GM21526 (cell line): Measurements from ENCODE around the gene TMEM145.
"Not testable (repeated sequence)": the region's sequence is repeated elsewhere in the genome, so short reads cannot be mapped to it uniquely, and the experiment has no call there.

Experiments used
- ATAC-seq: cut with Tn5 transposase; IDR thresholded peaks from one replicate; pipeline ENCODE4 v1.9.1; 2021; ENCODE audit warnings: moderate library complexity; ENCODE audit not compliant: unreplicated experiment, low FRiP score

Gene TMEM145

DNA sequence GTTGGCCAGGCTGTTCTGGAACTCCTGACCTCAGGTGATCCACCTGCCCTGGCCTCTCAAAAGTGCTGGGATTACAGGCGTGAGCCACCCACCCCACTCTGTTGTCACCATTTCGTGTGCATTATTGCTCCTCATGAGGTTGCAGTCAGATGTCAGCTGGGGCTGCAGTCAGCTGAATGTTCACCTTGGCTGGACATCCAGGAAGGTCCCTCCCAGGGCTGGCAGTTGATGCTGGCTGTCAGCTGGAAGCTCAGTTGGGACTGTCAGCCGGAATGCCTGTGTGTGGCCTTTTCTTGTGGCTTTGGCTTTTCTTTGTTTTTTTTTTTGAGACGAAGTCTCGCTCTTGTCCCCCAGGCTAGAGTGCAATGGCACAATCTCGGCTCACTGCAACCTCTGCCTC lies 18.9 kb downstream of the TMEM145 start:
- ATAC-seq, result no peak

DNA sequence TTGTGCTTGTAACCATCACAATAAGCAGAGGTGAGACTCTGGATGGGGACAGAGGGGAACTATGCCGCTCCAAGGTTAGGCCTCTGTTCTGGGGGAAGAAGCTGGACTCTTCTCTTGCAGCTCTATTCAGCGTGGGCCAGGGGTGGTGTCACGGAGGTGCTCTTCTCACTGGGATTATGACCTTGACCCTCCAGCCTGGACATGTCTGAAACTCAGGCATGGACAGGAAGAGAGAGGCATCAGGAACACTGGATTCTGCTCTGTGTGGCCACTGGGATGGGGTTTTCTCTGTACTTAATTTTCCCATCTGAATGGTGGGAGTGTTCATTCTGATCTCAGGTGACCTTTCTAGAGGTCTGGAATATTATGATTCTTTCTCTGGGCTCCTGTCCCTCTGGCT lies 19.9 kb downstream of the TMEM145 start:
- ATAC-seq, result no peak

GRCh38 chr19:42333975-42334696 lies 21.0 kb downstream of the TMEM145 start:
- ATAC-seq, result no peak

GRCh38 chr19:42334697-42335373 lies 21.7 kb downstream of the TMEM145 start:
- no peak for ATAC-seq

GRCh38 chr19:42335374-42335936 lies 22.3 kb downstream of the TMEM145 start:
- no peak for ATAC-seq

DNA sequence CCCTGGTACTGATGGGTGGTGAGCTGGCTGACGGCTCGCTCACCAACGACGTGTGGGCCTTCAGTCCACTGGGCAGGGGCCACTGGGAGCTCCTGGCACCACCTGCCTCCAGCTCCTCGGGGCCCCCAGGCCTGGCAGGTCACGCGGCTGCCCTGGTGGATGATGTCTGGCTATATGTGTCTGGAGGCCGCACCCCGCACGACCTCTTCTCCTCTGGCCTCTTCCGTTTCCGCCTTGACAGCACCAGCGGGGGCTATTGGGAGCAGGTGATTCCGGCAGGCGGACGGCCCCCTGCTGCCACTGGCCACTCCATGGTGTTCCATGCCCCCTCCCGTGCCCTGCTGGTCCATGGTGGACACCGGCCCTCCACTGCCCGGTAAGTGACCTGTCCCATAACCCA lies 22.9 kb downstream of the TMEM145 start:
- ATAC-seq, result no peak

DNA sequence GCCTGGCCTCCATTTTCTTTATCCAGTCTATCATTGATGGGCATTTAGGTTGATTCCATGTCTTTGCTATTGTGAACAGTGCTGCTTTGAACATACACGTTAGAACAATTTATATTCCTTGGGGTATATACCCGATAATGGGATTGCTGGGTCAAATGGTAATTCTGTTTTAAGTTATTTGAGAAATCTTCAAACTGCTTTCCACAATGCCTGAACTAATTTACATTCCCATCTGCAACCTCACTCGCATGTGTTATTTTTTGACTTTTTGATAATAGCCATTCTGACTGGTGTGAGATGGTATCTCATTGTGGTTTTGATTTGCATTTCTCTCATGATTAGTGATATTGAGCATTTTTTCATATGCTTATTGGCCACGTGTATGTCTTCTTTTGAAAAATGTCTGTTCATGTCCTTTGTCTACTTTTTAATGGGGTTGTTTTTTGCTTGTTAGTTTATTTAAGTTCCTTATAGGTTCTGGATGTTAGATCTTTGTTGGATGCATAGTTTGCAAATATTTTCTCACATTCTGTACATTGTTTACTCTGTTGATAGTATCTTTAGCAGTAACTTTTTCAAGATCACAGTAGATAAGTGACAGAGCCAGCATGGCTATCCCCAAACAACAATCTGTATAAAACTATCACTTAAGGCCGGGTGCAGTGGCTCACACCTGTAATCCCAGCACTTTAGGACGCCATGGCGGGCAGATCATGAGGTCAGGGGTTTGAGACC lies 26.2 kb downstream of the TMEM145 start:
- ATAC-seq, result not testable (repeated sequence)

- not testable (repeated sequence) for ATAC-seq
These were observed 26.8 kb downstream of the TMEM145 start for GRCh38 chr19:42339922-42340321.

DNA sequence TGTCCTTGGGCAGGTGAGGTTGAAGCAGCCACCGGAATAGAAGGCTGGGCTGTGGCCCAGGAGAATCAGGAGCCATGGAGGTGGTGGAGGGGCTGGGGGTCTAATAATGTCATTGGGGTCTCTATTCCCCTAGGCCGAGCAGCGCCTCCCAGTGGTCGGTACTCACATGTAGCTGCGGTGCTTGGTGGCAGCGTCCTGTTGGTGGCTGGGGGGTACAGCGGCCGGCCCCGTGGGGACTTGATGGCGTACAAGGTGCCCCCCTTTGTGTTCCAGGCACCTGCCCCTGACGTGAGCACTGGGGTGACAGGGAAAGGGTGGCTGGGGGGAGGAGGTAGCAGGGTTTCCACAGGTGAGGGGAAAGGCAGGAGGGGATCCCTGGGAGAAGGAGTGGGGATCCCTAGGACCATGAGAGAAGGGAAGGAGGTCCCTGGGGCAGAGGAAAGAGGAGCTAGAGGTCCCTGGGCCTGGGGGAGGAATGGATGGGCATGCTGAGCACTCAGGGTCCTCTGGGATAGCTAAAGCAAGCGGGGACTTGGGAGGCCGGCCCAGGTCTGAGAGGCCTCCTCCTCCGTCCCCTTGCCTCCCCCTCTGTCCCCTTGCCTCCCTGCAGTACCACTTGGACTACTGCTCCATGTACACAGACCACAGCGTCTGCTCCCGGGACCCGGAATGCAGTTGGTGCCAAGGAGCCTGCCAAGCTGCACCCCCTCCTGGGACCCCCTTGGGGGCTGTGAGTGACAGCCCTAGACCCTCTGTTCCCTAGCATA lies 30.4 kb downstream of the TMEM145 start:
- no peak for ATAC-seq

- ATAC-seq, result no peak
These were observed 31.3 kb downstream of the TMEM145 start for GRCh38 chr19:42344336-42344893.

GRCh38 chr19:42345191-42345812 lies 32.2 kb downstream of the TMEM145 start:
- no peak for ATAC-seq

DNA sequence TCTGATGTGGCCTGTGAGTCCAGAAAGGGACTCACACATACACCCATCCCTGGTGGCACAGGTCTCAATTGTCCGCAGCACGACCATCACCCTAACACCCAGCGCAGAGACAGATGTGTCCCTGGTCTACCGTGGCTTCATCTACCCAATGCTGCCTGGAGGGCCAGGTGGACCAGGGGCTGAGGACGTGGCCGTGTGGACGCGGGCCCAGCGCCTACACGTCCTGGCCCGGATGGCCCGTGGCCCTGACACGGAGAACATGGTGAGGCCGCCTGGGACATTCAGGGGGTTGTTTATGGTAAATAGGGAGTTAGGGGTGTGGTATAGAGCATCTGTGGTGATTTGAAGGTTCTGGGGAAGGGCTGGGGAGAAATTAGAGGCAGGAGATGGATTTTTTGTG lies 35.1 kb downstream of the TMEM145 start:
- no peak for ATAC-seq

- ATAC-seq, result no peak
These were observed 36.4 kb downstream of the TMEM145 start for GRCh38 chr19:42349378-42350107.

GRCh38 chr19:42350417-42350816 lies 37.3 kb downstream of the TMEM145 start:
- no peak for ATAC-seq

GRCh38 chr19:42351079-42351735 lies 38.1 kb downstream of the TMEM145 start:
- no peak for ATAC-seq

- no peak for ATAC-seq
These were observed 39.5 kb downstream of the TMEM145 start for GRCh38 chr19:42352301-42353259.

DNA sequence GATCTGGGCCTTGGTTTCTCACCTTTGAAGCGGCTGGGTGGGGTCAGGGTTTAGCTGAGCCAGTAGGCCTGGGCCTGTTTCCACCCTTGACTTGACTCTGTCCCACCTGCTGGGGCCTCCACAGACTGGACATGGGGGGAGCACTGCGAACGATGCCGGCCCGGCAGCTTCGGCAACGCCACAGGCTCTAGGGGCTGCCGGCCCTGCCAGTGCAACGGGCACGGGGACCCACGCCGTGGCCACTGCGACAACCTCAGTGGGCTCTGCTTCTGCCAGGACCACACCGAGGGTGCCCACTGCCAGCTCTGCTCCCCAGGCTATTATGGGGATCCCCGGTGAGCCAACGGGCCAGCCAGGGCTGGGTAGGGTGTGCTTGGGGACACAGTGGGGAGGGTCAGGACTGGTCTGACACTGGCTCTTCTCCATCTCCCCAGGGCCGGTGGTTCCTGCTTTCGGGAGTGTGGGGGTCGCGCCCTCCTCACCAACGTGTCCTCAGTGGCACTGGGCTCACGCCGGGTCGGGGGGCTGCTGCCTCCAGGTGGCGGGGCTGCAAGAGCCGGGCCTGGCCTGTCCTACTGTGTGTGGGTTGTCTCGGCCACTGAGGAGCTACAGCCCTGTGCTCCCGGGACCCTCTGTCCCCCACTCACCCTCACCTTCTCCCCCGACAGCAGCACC lies 40.4 kb downstream of the TMEM145 start:
- ATAC-seq, result no peak
